Activated CD4-positive, alpha-beta T cell treated with anti-CD3 and anti-CD28 coated beads, Interleukin-2, amount 10 ng/mL, durations not matched to agents 24 days and 14 days (primary cell): Measurements from ENCODE around the gene PPFIBP1. TPM values are rescaled to one million over a fixed set of nuclear protein-coding genes. Genes with fewer than 3 reads are reported as not detected.
"Not testable (repeated sequence)": the region's sequence is repeated elsewhere in the genome, so short reads cannot be mapped to it uniquely, and the experiment has no call there.

Experiments
- DNase-seq: peaks from one replicate; pipeline ENCODE4 v3.0.0; 2022
- H3K27ac Mint-ChIP-seq: one replicate; pipeline ENCODE4 v1.8.0; 2022; ENCODE audit warnings: mild to moderate bottlenecking, mixed read lengths
- H3K27me3 Mint-ChIP-seq: one replicate; pipeline ENCODE4 v1.8.0; 2022; ENCODE audit warnings: mixed read lengths
- H3K36me3 Mint-ChIP-seq: one replicate; pipeline ENCODE4 v1.8.0; 2022; ENCODE audit warnings: low read depth, mild to moderate bottlenecking, mixed read lengths
- H3K4me1 Mint-ChIP-seq: one replicate; pipeline ENCODE4 v1.8.0; 2021; ENCODE audit warnings: mixed read lengths
- H3K4me3 Mint-ChIP-seq: one replicate; pipeline ENCODE4 v1.8.0; 2022; ENCODE audit warnings: mild to moderate bottlenecking, moderate library complexity, mixed read lengths
- H3K9me3 Mint-ChIP-seq: one replicate; pipeline ENCODE4 v1.8.0; 2021; ENCODE audit warnings: mixed read lengths
- intact Hi-C: fragments of 100-400 bp; cut with micrococcal nuclease; formaldehyde crosslinking; loops from one replicate; pipeline ENCODE4 v1.15.1; 2023
- total RNA-seq: library from RNA; stranded (reverse); gene quantifications from 2 replicates; pipeline ENCODE4 v1.2.3, GENCODE V29; 2022

The PPFIBP1 gene
- total RNA-seq, 1 donor from 2014 or later = 29.0 TPM

DNA sequence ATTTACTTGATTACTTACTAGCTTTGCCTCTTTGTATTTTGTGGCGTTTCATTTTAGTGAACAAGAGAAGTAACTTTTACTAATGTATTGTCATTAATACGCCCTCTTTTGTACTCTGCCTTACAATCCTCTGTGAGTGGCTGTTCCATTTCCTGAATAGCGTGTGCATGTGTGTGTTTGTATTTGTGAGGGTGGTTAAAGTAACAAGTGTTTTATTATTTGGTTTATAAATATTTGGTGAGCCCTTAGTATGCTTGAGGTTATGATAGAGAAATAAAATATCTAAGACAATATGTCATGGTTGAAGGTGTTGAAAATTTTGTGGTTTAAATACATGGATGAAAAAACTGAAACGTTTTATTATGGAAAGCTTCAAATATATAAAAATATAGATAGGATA is 100.6 kb downstream of the PPFIBP1 start:
- DNase-seq = no peak
- no peaks in the 10 kb centered on the region for H3K9me3 Mint-ChIP-seq
- peaks cover 31% of the 10 kb centered on the region for H3K4me1 Mint-ChIP-seq
- no peaks in the 10 kb centered on the region for H3K27me3 Mint-ChIP-seq
- no peak overlapping the region for H3K4me3 Mint-ChIP-seq
- no peaks in the 10 kb centered on the region for H3K36me3 Mint-ChIP-seq
- intact Hi-C loops = no loop called here
- no peak overlapping the region for H3K27ac Mint-ChIP-seq

DNA sequence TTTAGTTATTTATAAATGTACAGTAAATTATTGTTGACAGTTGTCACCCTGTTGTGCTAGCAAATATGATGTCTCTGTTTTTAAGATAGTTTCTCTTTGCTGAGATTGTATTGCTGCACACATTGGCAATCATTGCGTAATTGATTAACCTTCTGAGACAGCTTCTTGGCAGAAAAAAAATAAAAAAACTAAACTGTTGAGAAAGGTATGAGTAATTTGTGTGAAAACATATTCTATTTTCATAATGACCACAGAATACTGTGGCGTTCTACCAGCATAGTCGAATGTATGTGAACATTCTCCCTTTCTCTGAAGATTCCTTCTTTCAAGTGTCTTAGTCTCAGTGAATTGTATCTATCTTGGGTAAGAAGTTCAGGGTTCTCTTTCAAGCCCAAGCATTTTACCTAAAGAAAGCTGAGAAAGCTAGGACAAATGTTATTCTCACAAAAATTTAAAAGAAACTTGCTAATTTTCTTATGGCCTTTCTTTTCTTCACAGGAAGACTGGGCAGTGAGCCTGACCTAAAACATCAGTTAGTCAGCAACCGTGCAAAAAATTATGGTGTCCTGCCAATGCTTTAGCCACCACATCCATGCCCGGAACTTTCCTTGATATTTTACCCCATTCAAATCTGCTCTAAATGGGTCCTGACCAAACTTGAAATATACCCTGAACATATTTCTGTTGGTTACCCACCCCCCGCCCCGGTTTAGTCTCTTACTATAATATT is 103.3 kb downstream of the PPFIBP1 start:
- H3K9me3 Mint-ChIP-seq = no peaks in the 10 kb centered on the region
- peaks cover 2% of the 10 kb centered on the region for H3K36me3 Mint-ChIP-seq
- H3K27ac Mint-ChIP-seq = peak overlapping the region; percentile 15
- intact Hi-C loops = loop anchor here (5.0 kb wide), 1 partner anchor 165 kb away; no protein-coding TSS in a partner anchor
- H3K27me3 Mint-ChIP-seq = peaks cover 4% of the 10 kb centered on the region
- peaks cover 24% of the 10 kb centered on the region for H3K4me1 Mint-ChIP-seq
- DNase-seq = no peak
- H3K4me3 Mint-ChIP-seq = peak overlapping the region; percentile 28

DNA sequence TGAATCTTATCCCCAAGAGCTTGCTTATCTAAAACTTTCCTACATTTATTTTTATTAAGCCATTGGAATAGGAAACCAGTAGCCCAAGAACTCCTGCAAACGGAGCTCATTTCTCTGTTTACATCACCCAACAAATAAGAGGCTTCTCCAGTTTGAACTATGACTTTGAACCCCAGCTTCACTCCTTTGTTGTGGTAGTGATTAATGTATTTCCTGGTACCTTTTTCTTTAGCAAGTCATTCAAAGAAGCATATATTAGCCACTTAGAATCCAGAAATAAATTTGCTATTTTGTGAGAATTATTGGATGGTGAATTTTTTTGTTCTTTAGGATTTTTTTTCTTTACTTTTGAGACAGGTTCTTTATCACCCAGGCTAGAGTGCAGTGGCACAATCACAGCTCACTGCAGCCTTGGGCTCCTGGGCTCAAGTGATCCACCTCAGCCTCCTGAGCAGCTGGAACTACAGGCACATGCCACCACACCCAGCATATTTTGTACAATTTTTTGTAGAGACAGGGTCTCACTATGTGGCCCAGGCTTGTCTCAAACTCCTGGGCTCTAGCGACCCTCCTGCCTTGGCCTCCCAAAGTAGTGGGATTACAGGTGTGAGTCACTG is 104.0 kb downstream of the PPFIBP1 start:
- Mint-ChIP-seq H3K4me1 (peaks cover 24% of the 10 kb centered on the region), H3K27ac (peak overlapping the region; percentile 15), H3K4me3 (peak overlapping the region; percentile 28)
- intact Hi-C loops = loop anchor here (5.0 kb wide), 1 partner anchor 166 kb away; no protein-coding TSS in a partner anchor
- not testable (repeated sequence) for H3K27me3 Mint-ChIP-seq, DNase-seq, H3K9me3 Mint-ChIP-seq, H3K36me3 Mint-ChIP-seq

- intact Hi-C loops = loop anchor here (10.0 kb wide), 2 partner anchors 45 to 105 kb away; partner anchors contain the start of gene PPFIBP1
- H3K36me3 Mint-ChIP-seq, H3K9me3 Mint-ChIP-seq, H3K4me3 Mint-ChIP-seq, H3K27me3 Mint-ChIP-seq, DNase-seq, H3K27ac Mint-ChIP-seq: not testable (repeated sequence)
- peaks cover 18% of the 10 kb centered on the region for H3K4me1 Mint-ChIP-seq
Measured at GRCh38 chr12:27630219-27630618, 106.2 kb downstream of the PPFIBP1 start.

DNA sequence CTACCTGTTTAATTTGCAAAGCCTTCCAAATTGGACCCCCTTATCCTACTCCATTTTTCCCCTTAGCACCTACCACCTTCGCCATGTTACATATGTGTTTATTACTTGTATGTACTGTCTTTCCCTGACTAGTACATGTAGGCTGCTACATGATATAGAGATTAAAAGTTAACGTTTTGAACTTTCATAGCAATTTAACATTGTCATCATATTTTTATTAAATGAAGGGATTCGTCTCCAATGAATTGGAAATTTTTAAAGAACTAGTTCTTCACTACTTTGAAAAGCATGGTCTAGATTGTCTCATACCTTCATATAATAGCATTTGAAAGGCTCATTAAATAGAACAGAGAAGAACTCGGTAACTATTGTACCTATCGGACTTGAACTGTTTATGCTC is 107.4 kb downstream of the PPFIBP1 start:
- intact Hi-C loops = loop anchor here (10.0 kb wide), 2 partner anchors 47 to 107 kb away; partner anchors contain the start of gene PPFIBP1

GRCh38 chr12:27631813-27632491 is 107.9 kb downstream of the PPFIBP1 start:
- peaks cover 4% of the 10 kb centered on the region for H3K27me3 Mint-ChIP-seq
- no peak for DNase-seq
- peaks cover 15% of the 10 kb centered on the region for H3K4me1 Mint-ChIP-seq
- intact Hi-C loops = loop anchor here (10.0 kb wide), 2 partner anchors 47 to 107 kb away; partner anchors contain the start of gene PPFIBP1
- H3K4me3 Mint-ChIP-seq = no peak overlapping the region
- no peaks in the 10 kb centered on the region for H3K9me3 Mint-ChIP-seq
- no peak overlapping the region for H3K27ac Mint-ChIP-seq
- peaks cover 2% of the 10 kb centered on the region for H3K36me3 Mint-ChIP-seq

More for the DNA sequence above, 107.4 kb downstream of the PPFIBP1 start:
- H3K27ac Mint-ChIP-seq = no peak overlapping the region
- H3K4me3 Mint-ChIP-seq = no peak overlapping the region
- peaks cover 2% of the 10 kb centered on the region for H3K36me3 Mint-ChIP-seq
- H3K27me3 Mint-ChIP-seq = peaks cover 4% of the 10 kb centered on the region
- H3K9me3 Mint-ChIP-seq = no peaks in the 10 kb centered on the region
- no peak for DNase-seq
- peaks cover 14% of the 10 kb centered on the region for H3K4me1 Mint-ChIP-seq

- peaks cover 10% of the 10 kb centered on the region for H3K4me1 Mint-ChIP-seq
- no peak overlapping the region for H3K27ac Mint-ChIP-seq
- DNase-seq = peak; percentile 59
- intact Hi-C loops = loop anchor here (1.0 to 10.0 kb wide), 4 partner anchors 51 to 211 kb away; partner anchors contain the start of gene PPFIBP1
- H3K36me3 Mint-ChIP-seq = no peaks in the 10 kb centered on the region
- H3K9me3 Mint-ChIP-seq = no peaks in the 10 kb centered on the region
- peaks cover 2% of the 10 kb centered on the region for H3K27me3 Mint-ChIP-seq
- H3K4me3 Mint-ChIP-seq = no peak overlapping the region
Measured at GRCh38 chr12:27635349-27635972, 111.5 kb downstream of the PPFIBP1 start.

DNA sequence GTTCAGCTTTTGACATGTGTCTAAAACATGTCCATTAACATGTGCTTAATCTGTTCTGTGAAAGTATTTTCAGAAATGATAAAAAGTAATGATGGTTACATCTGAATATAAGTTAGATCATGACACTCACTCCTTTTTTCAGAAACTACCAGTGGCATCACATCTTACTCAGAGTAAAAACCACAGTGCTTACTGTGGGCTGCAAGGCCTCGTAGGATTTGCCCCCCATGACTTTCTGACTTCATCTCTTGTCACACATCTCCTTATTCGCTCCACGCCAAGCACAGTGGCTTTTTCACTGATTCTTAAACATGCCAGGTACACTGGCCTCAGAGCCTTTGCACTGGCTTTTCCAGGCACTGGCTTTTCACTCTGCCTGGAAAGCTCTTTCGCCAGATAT is 112.6 kb downstream of the PPFIBP1 start:
- H3K4me3 Mint-ChIP-seq, H3K9me3 Mint-ChIP-seq, H3K4me1 Mint-ChIP-seq, H3K27me3 Mint-ChIP-seq, H3K27ac Mint-ChIP-seq, H3K36me3 Mint-ChIP-seq, DNase-seq: not testable (repeated sequence)
- intact Hi-C loops = loop anchor here (10.0 kb wide), 2 partner anchors 52 to 112 kb away; partner anchors contain the start of gene PPFIBP1

GRCh38 chr12:27637524-27637923 is 113.5 kb downstream of the PPFIBP1 start:
- Mint-ChIP-seq H3K27ac (no peak overlapping the region), H3K27me3 (no peaks in the 10 kb centered on the region), H3K36me3 (no peaks in the 10 kb centered on the region), H3K9me3 (no peaks in the 10 kb centered on the region), H3K4me3 (no peak overlapping the region), H3K4me1 (peaks cover 10% of the 10 kb centered on the region)
- no peak for DNase-seq
- intact Hi-C loops = loop anchor here (10.0 kb wide), 2 partner anchors 53 to 113 kb away; partner anchors contain the start of gene PPFIBP1

DNA sequence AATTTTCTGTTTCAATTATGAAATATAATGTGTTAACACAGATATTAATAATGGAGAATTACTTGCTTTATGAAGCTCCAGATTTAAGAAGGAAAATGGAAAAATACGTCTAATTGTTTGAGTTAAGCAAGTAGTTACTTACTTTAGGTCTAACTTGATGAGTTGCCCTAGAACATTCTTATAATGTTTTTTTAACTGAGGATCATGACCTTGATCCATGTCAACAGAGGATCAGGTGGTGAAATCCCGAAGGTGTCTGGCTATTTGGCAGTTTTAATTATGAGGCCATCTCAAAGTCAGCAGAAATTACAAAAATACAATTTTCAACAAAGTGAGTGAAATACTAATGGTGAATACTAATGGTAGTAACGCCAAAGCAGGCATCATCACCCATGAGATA is 115.3 kb downstream of the PPFIBP1 start:
- intact Hi-C loops = loop anchor here (10.0 kb wide), 2 partner anchors 54 to 114 kb away; partner anchors contain the start of gene PPFIBP1
- Mint-ChIP-seq H3K36me3 (no peaks in the 10 kb centered on the region), H3K27ac (no peak overlapping the region), H3K27me3 (no peaks in the 10 kb centered on the region), H3K9me3 (no peaks in the 10 kb centered on the region), H3K4me3 (no peak overlapping the region), H3K4me1 (peaks cover 10% of the 10 kb centered on the region)
- no peak for DNase-seq

- H3K4me1 Mint-ChIP-seq, H3K27me3 Mint-ChIP-seq, intact Hi-C loops, H3K4me3 Mint-ChIP-seq, DNase-seq, H3K27ac Mint-ChIP-seq, H3K36me3 Mint-ChIP-seq, H3K9me3 Mint-ChIP-seq: not testable (repeated sequence)
Measured at GRCh38 chr12:27640566-27641200, 116.7 kb downstream of the PPFIBP1 start.

DNA sequence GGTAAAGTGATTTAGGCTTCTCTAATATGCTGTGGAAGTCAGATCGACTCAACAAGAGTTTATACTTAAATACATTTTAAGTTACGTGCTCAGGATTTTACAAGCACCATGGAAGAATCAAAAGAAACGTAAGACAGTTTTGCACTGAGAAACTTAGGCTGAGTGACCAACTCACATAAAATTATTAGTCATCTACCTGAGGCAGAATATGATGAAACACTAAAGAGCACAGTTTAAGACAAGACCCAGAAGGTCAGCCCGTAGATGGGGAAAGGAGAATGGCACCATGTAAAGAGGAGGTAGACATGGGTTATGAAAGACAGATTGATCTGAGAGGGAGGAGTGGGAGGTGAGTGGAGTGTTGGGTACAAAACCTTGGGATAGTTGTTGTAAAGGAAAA is 118.4 kb downstream of the PPFIBP1 start:
- H3K36me3 Mint-ChIP-seq, H3K9me3 Mint-ChIP-seq, H3K4me1 Mint-ChIP-seq, intact Hi-C loops, H3K27me3 Mint-ChIP-seq, H3K27ac Mint-ChIP-seq, DNase-seq, H3K4me3 Mint-ChIP-seq: not testable (repeated sequence)

- not testable (repeated sequence) for DNase-seq
Measured at GRCh38 chr12:27642892-27643291, 118.9 kb downstream of the PPFIBP1 start.

More at GRCh38 chr12:27642892-27643291, 118.9 kb downstream of the PPFIBP1 start:
- H3K36me3 Mint-ChIP-seq, intact Hi-C loops, H3K4me3 Mint-ChIP-seq, H3K27ac Mint-ChIP-seq, H3K27me3 Mint-ChIP-seq, H3K9me3 Mint-ChIP-seq, H3K4me1 Mint-ChIP-seq: not testable (repeated sequence)
